GM18858 (cell line): ENCODE data around the gene GRB10.

Source experiments
- ATAC-seq: cut with Tn5 transposase; IDR thresholded peaks from one replicate; pipeline ENCODE4 v1.9.1; 2021; ENCODE audit not compliant: unreplicated experiment

GRB10 gene

GRCh38 chr7:50674896-50675835 is 107.5 kb downstream of the GRB10 start:
- ATAC-seq = no peak

GRCh38 chr7:50674299-50674698 is 108.4 kb downstream of the GRB10 start:
- no peak for ATAC-seq

GRCh38 chr7:50673096-50673495 is 109.6 kb downstream of the GRB10 start:
- ATAC-seq = no peak

- no peak for ATAC-seq
Measured at GRCh38 chr7:50672045-50672444, 110.7 kb downstream of the GRB10 start.

- no peak for ATAC-seq
Measured at GRCh38 chr7:50671386-50671785, 111.3 kb downstream of the GRB10 start.

GRCh38 chr7:50669890-50670289 is 112.8 kb downstream of the GRB10 start:
- no peak for ATAC-seq

GRCh38 chr7:50667789-50668226 is 114.9 kb downstream of the GRB10 start:
- ATAC-seq = no peak

GRCh38 chr7:50667338-50667737 is 115.4 kb downstream of the GRB10 start:
- no peak for ATAC-seq

GRCh38 chr7:50666124-50666496 is 116.6 kb downstream of the GRB10 start:
- ATAC-seq = no peak

GRCh38 chr7:50665403-50666123 is 117.1 kb downstream of the GRB10 start:
- no peak for ATAC-seq

GRCh38 chr7:50664937-50665336 is 117.8 kb downstream of the GRB10 start:
- ATAC-seq = peak; percentile 17

- peak; percentile 63 for ATAC-seq
Measured at GRCh38 chr7:50664461-50664922, 118.2 kb downstream of the GRB10 start.

GRCh38 chr7:50663396-50664102 is 119.1 kb downstream of the GRB10 start:
- ATAC-seq = no peak

GRCh38 chr7:50662996-50663395 is 119.7 kb downstream of the GRB10 start:
- ATAC-seq = no peak

GRCh38 chr7:50662041-50662694 is 120.5 kb downstream of the GRB10 start:
- ATAC-seq = no peak

GRCh38 chr7:50661345-50662040 is 121.2 kb downstream of the GRB10 start:
- ATAC-seq = peak; percentile 36

- no peak for ATAC-seq
Measured at GRCh38 chr7:50660830-50661175, 121.9 kb downstream of the GRB10 start.

- no peak for ATAC-seq
Measured at GRCh38 chr7:50660040-50660829, 122.5 kb downstream of the GRB10 start.

- no peak for ATAC-seq
Measured at GRCh38 chr7:50659329-50659965, 123.2 kb downstream of the GRB10 start.
